ENCODE results near the gene UTP14A. TPM values are rescaled to one million over a fixed set of nuclear protein-coding genes. Genes with fewer than 3 reads are reported as not detected.

The UTP14A gene
- polyA plus RNA-seq (2011; rRNA removed) (36.5 and 47.3 TPM in 2 replicates), polyA plus RNA-seq (2017; fragmentation: RNase III; extraction: RNeasy Plus Mini Kit Qiagen cat#74134 plus additional on column Dnase treatment) (35.6 to 39.9 TPM (median 38.7 TPM) in 3 replicates), polyA minus RNA-seq (2011; rRNA and poly(A)+ RNA removed) (15.4 and 20.6 TPM in 2 replicates)
- 14.4 and 16.5 TPM in 2 replicates for polyA plus RNA-seq (2012; cell fraction: cytosol; rRNA removed)
- polyA plus RNA-seq (2012; cell fraction: nucleus; rRNA removed): 9.4 and 14.7 TPM in 2 replicates

- WGBS (ENCODE audit: missing lambda C conversion rate): 1% methylated on average over 21 of the region's 53 CpGs
- H3K9me3 ChIP-seq: no peaks in the 10 kb centered on the region
- peak; percentile 100 for FAIRE-seq
- H3K4me1 ChIP-seq: peaks cover 16% of the 10 kb centered on the region; the same call in 2 of the 3 replicates
- CTCF ChIA-PET: interaction anchor here (0.9 to 3.3 kb wide), 8 partner anchors 15 to 299 kb away, joined by 3 to 23 read pairs (median 4); no protein-coding TSS in a partner anchor
- POLR2A ChIA-PET: interaction anchor here (0.6 to 1.3 kb wide), 10 partner anchors 8 to 82 kb away, joined by 3 to 9 read pairs (median 5); partner anchors contain the start of gene ZDHHC9
- peak within 1 kb of the TSS; percentile 92 for H3K4me3 ChIP-seq
- H3K27ac ChIP-seq: peak within 1 kb of the TSS; percentile 89 to 92
- peak; percentile 99 to 100 for ATAC-seq
- peak within 1 kb of the TSS; percentile 92 for H3K4me2 ChIP-seq
- peak; percentile 57 to 96 for DNase-seq (ENCODE audit: low read depth in 1 of 2, low spot score in 1 of 2)
- no peak for TF ChIP-seq CTCF (IDR thresholded peaks at IDR 0.05)
- no peak for TF ChIP-seq ELK1 (IDR thresholded peaks at IDR 0.05; ENCODE audit: low read depth, low read length)
- peak; percentile 47 for TF ChIP-seq USF2 (IDR thresholded peaks at IDR 0.05)
- TF ChIP-seq KDM1A (IDR thresholded peaks at IDR 0.05; ENCODE audit: low read depth): no peak
- TF ChIP-seq GATA3 (IDR thresholded peaks at IDR 0.05; ENCODE audit: borderline replicate concordance): no peak
- no peak for TF ChIP-seq HOXA7 (CRISPR knock-in tag; IDR thresholded peaks at IDR 0.05)
- no peak for TF ChIP-seq CBX8 (IDR thresholded peaks at IDR 0.05)
- TF ChIP-seq ZFP36 (IDR thresholded peaks at IDR 0.05; ENCODE audit: borderline replicate concordance, partially characterized antibody): no peak
- TF ChIP-seq RNF2 (IDR thresholded peaks at IDR 0.05; ENCODE audit: borderline replicate concordance, low read depth): no peak
- no peak for TF ChIP-seq CHD2 (IDR thresholded peaks at IDR 0.05; ENCODE audit: low read length, partially characterized antibody)
- TF ChIP-seq FOSL2 (IDR thresholded peaks at IDR 0.05): no peak
- TF ChIP-seq FOSL2 (CRISPR knock-in tag; IDR thresholded peaks at IDR 0.05): no peak
- no peak for TF ChIP-seq TP53 (CRISPR knock-in tag; IDR thresholded peaks at IDR 0.05)
- TF ChIP-seq HDAC2 (IDR thresholded peaks at IDR 0.05): no peak
- TF ChIP-seq CEBPB (IDR thresholded peaks at IDR 0.05): no peak
- no peak for TF ChIP-seq ATOH8 (CRISPR knock-in tag; IDR thresholded peaks at IDR 0.05; ENCODE audit: low read depth)
- no peak for TF ChIP-seq BHLHE40 (IDR thresholded peaks at IDR 0.05; ENCODE audit: low read depth, low read length)
- no peak for TF ChIP-seq RFX5 (IDR thresholded peaks at IDR 0.05)
- peak; percentile 46 for TF ChIP-seq POLR2A (IDR thresholded peaks at IDR 0.05; ENCODE audit: low read length)
- TF ChIP-seq REST (IDR thresholded peaks at IDR 0.05): no peak
- no peak for TF ChIP-seq NR3C1 (IDR thresholded peaks at IDR 0.05)
- no peak for TF ChIP-seq CBX2 (IDR thresholded peaks at IDR 0.05; ENCODE audit: borderline replicate concordance, low read depth)
- no peak for TF ChIP-seq EP300 (IDR thresholded peaks at IDR 0.05)
- TF ChIP-seq RARB (CRISPR knock-in tag; IDR thresholded peaks at IDR 0.05): no peak
- peak; percentile 86 for TF ChIP-seq HOXB13 (CRISPR knock-in tag; IDR thresholded peaks at IDR 0.05; ENCODE audit: low read depth)
- peak; percentile 32; the same call in 1 of the 2 replicates for TF ChIP-seq PHF8 (IDR thresholded peaks at IDR 0.05; ENCODE audit: borderline replicate concordance, low read depth)
- TF ChIP-seq ZC3H11A (IDR thresholded peaks at IDR 0.05): no peak
- no peak for TF ChIP-seq TFCP2L1 (CRISPR knock-in tag; IDR thresholded peaks at IDR 0.05)
- TF ChIP-seq NFE2L2 (conservative IDR thresholded peaks at IDR 0.05; ENCODE audit: low read length): no peak
- no peak for TF ChIP-seq POLR2AphosphoS2 (conservative IDR thresholded peaks at IDR 0.05; ENCODE audit: low read length)
- no peak for TF ChIP-seq MAFK (IDR thresholded peaks at IDR 0.05; ENCODE audit: partially characterized antibody)
- no peak for TF ChIP-seq CHD4 (IDR thresholded peaks at IDR 0.05; ENCODE audit: borderline replicate concordance)
- no peak for TF ChIP-seq SREBF2 (IDR thresholded peaks at IDR 0.05)
- TF ChIP-seq SMC3 (IDR thresholded peaks at IDR 0.05): no peak
Measured at GRCh38 chrX:129905787-129906580, at the start of gene UTP14A. UTP14A (plus strand) TSS chrX:129906164; CDS start chrX:129906211, 47 bp downstream.

Data from A549 (cell line).